ENCODE data around the gene RAB6C. TPM values are rescaled to one million over a fixed set of nuclear protein-coding genes. Genes with fewer than 3 reads are reported as not detected.
A peak's percentile ranks its signal among the peaks of the same experiment; 100 is the strongest.
"Not testable (repeated sequence)": the region's sequence is repeated elsewhere in the genome, so short reads cannot be mapped to it uniquely, and the experiment has no call there.

The RAB6C gene
- total RNA-seq = not detected

DNA sequence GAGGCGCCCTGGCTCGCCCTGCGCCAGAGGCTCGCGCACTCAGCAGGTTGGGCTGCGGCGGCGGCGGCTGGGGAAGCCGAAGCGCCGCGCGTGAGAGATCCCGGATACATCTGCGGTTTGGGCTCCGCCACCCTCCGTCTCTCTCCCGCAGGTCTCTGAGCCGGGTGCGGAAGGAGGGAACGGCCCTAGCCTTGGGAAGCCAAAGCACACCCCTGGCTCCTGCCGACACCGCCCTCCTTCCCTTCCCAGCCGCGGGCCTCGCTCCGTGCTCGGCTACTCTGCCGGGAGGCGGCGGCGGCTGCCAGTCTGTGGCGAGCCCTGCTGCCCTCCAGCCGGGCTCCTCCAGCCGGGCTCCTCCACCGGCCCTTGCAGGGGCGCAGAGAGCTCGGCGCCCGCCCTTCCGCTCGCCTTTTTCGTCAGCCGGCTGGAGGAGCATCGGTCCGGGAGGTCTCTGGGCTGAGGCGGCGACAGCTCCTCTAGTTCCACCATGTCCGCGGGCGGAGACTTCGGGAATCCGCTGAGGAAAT, at the start of gene RAB6C:
Gene RAB6C, plus strand, starts transcription at position 38 of the 527 bp plus-strand sequence. Its CDS starts 450 bp downstream, at position 488.
- peak in 1 of 2 donors; percentile 33 for ATAC-seq
- Histone ChIP-seq H3K4me3 (peak within 1 kb of the TSS; percentile 41 to 56 (median 48)), H3K27ac (peak within 1 kb of the TSS in 3 of 4 donors; percentile 29 to 68 (median 54)), H3K27me3 (peaks cover 13 to 21% (median 14%) of the 10 kb centered on the region in 3 donors)
- H3K4me1 ChIP-seq; intact Hi-C loops (cut with DNase I; ENCODE audit: low total_unique reads); H3K9me3 ChIP-seq; DNase-seq; in situ Hi-C loops (cut with MboI; ENCODE audit: low sequenced_read_pairs in 4 of 4); H3K36me3 ChIP-seq: not testable (repeated sequence)

- in situ Hi-C loops (cut with MboI; ENCODE audit: low sequenced_read_pairs in 4 of 4) (loop anchor here in 1 of 4 donors (25.0 kb wide), 1 partner anchor 407 kb away; the partner anchor contains the start of gene IMP4), intact Hi-C loops (cut with DNase I; ENCODE audit: low total_unique reads) (no loop called here)
- no peaks in the 10 kb centered on the region for H3K4me1 ChIP-seq
- H3K4me3 ChIP-seq = no peak overlapping the region
- H3K36me3 ChIP-seq = no peaks in the 10 kb centered on the region
- no peak overlapping the region for H3K27ac ChIP-seq
- DNase-seq (no peak), ATAC-seq (peak in 1 of 2 donors; percentile 20)
- H3K9me3 ChIP-seq = no peaks in the 10 kb centered on the region
- no peak for TF ChIP-seq CTCF (IDR thresholded peaks at IDR 0.05 in 4 of 5, conservative IDR thresholded peaks at IDR 0.05 in 1 of 5)
- no peak for TF ChIP-seq POLR2A (IDR thresholded peaks at IDR 0.05)
- peaks cover 4 to 11% (median 5%) of the 10 kb centered on the region in 3 donors for H3K27me3 ChIP-seq
Observed at GRCh38 chr2:129930451-129930850, 49.0 kb upstream of the RAB6C start.

- ATAC-seq; intact Hi-C loops (cut with DNase I; ENCODE audit: low total_unique reads); H3K4me3 ChIP-seq; H3K9me3 ChIP-seq; H3K4me1 ChIP-seq; H3K36me3 ChIP-seq: not testable (repeated sequence)
- in situ Hi-C loops (cut with MboI; ENCODE audit: low sequenced_read_pairs in 4 of 4) = loop anchor here in 1 of 4 donors (25.0 kb wide), 1 partner anchor 404 kb away; the partner anchor contains the start of gene IMP4
- peak in 1 of 2 donors; percentile 44 for DNase-seq
- H3K27me3 ChIP-seq = peaks cover 4 to 11% (median 5%) of the 10 kb centered on the region in 3 donors
- H3K27ac ChIP-seq = peak overlapping the region in 1 of 4 donors; percentile 29
Observed at GRCh38 chr2:129933387-129933786, 46.1 kb upstream of the RAB6C start.

DNA sequence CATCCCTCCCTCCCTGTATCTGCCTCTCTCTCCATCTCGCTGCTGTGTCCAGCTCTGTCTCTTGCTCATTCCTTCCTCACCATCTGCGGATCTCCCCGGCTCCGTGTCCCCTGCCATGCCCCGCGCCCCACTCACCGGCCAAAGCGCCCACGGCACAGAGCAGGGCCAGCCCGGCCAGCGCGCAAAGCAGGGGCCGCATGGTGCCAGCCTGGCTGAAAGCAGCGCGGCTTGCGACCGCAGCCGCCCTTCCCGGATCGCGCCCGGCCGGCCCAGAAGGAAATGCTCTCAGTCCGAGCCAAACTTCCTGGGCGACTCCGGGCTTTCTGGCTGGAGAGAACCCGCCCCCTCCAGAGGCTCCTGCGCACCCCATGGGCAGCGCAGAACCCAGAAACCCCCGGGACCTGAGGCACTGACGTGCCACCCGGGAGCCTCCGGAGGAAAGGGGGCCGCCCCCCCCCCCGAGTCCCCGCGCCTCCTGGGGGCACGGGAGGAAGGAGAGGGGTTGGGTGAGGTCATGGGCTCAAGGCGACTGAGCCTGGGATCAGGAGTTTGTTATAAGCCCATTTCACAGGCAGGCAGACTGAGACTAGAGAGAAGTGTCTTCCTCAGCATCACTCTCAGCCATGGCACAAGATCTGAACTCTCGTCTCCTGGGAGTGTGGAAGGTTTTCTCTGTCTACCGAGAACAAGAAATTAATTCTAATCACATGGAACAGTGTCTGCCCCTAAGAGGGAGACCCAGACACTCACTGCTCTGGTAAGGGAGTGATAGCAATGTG, 45.2 kb upstream of the RAB6C start:
- no peaks in the 10 kb centered on the region for H3K4me1 ChIP-seq
- peak overlapping the region in 2 of 4 donors; percentile 13 to 17 for H3K4me3 ChIP-seq
- ATAC-seq (no peak), DNase-seq (no peak)
- TF ChIP-seq POLR2A (IDR thresholded peaks at IDR 0.05) = no peak
- no peak for TF ChIP-seq CTCF (IDR thresholded peaks at IDR 0.05 in 4 of 5, conservative IDR thresholded peaks at IDR 0.05 in 1 of 5)
- H3K27me3 ChIP-seq = peaks cover 4 to 11% (median 5%) of the 10 kb centered on the region in 3 donors
- H3K27ac ChIP-seq = peak overlapping the region in 2 of 4 donors; percentile 29 to 37
- in situ Hi-C loops (cut with MboI; ENCODE audit: low sequenced_read_pairs in 4 of 4) (loop anchor here in 1 of 4 donors (25.0 kb wide), 1 partner anchor 403 kb away; the partner anchor contains the start of gene IMP4), intact Hi-C loops (cut with DNase I; ENCODE audit: low total_unique reads) (no loop called here)
- H3K9me3 ChIP-seq = no peaks in the 10 kb centered on the region
- no peaks in the 10 kb centered on the region for H3K36me3 ChIP-seq

DNA sequence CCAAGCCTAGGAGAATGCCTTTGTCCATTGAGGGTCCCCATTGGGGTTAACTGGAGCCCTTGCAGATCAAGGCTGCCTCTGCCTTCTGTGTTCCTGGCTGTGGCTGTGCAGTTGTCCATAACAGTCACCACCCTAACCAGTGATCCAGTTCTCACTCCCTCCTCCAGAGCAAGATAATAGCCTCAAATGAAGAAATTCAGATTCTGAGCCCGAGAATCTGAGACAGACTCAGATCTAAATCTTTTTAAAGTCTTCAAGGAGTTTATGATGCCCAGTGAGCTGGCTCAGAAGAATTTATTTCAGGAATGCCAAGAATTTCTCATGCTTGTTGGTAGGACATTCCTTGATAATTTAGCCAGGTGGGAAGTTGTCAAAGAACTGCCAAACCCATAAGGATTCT, 44.3 kb upstream of the RAB6C start:
- Histone ChIP-seq H3K9me3 (no peaks in the 10 kb centered on the region), H3K4me3 (no peak overlapping the region), H3K27ac (no peak overlapping the region), H3K36me3 (no peaks in the 10 kb centered on the region), H3K4me1 (no peaks in the 10 kb centered on the region), H3K27me3 (peaks cover 4 to 11% (median 5%) of the 10 kb centered on the region in 3 donors)
- DNase-seq (no peak), ATAC-seq (no peak)
- intact Hi-C loops (cut with DNase I; ENCODE audit: low total_unique reads) (no loop called here), in situ Hi-C loops (cut with MboI; ENCODE audit: low sequenced_read_pairs in 4 of 4) (loop anchor here in 1 of 4 donors (25.0 kb wide), 1 partner anchor 402 kb away; the partner anchor contains the start of gene IMP4)
- TF ChIP-seq POLR2A (IDR thresholded peaks at IDR 0.05) (no peak), CTCF (IDR thresholded peaks at IDR 0.05 in 4 of 5, conservative IDR thresholded peaks at IDR 0.05 in 1 of 5) (no peak)
